ENCODE results near the gene HERC4.

- TF ChIP-seq FOXM1 (IDR thresholded peaks at IDR 0.05; ENCODE audit: borderline replicate concordance), result no peak
- TF ChIP-seq ELF4 (IDR thresholded peaks at IDR 0.05), result no peak
- TF ChIP-seq PKNOX1 (IDR thresholded peaks at IDR 0.05), result no peak
- no peak for TF ChIP-seq SP1 (IDR thresholded peaks at IDR 0.05)
- TF ChIP-seq HDGF (IDR thresholded peaks at IDR 0.05; ENCODE audit: borderline replicate concordance), result no peak
- no peak for TF ChIP-seq FOXK2 (IDR thresholded peaks at IDR 0.05)
These were observed 31.6 kb upstream of the HERC4 start for GRCh38 chr10:68106656-68107055.

All from HEK293T (cell line).